ENCODE measurements around the gene PLCB1. TPM values are rescaled to one million over a fixed set of nuclear protein-coding genes. Genes with fewer than 3 reads are reported as not detected.

Gene PLCB1
- total and polyA plus RNA-seq, 2 experiments from 2014 or later: 8.0 to 17.6 TPM

DNA sequence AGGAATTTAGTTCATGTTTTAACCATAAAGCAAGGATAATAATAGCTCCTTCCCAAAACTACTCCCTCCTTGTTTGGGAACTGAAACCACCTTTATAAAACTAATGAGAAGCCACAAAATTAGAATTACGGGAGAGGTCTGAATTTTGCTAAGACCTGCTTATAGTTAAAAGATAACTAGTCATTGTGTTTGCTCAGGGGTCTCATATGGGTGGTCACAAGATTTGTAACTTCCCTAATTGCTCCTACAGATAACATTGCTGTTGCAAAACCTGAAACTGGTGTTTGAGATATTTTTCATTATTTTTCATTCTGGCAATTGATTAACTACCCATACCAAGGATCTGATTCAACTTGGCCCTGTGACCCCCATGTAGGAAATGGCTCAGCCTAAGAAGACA is 782.4 kb downstream of the PLCB1 start:
- Histone ChIP-seq H3K36me3 (no peaks in the 10 kb centered on the region), H3K27ac (no peak overlapping the region), H3K4me3 (no peak overlapping the region), H3K27me3 (no peaks in the 10 kb centered on the region), H3K9me3 (ENCODE audit: low read depth) (no peaks in the 10 kb centered on the region), H3K4me1 (ENCODE audit: low read depth) (no peaks in the 10 kb centered on the region)
- TF ChIP-seq, protein P1, sequence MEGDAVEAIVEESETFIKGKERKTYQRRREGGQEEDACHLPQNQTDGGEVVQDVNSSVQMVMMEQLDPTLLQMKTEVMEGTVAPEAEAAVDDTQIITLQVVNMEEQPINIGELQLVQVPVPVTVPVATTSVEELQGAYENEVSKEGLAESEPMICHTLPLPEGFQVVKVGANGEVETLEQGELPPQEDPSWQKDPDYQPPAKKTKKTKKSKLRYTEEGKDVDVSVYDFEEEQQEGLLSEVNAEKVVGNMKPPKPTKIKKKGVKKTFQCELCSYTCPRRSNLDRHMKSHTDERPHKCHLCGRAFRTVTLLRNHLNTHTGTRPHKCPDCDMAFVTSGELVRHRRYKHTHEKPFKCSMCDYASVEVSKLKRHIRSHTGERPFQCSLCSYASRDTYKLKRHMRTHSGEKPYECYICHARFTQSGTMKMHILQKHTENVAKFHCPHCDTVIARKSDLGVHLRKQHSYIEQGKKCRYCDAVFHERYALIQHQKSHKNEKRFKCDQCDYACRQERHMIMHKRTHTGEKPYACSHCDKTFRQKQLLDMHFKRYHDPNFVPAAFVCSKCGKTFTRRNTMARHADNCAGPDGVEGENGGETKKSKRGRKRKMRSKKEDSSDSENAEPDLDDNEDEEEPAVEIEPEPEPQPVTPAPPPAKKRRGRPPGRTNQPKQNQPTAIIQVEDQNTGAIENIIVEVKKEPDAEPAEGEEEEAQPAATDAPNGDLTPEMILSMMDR (IDR thresholded peaks at IDR 0.05; ENCODE audit: low read depth, low read length): no peak
- DNase-seq (ENCODE audit: low read depth in 1 of 2, low spot score in 1 of 2): no peak

- no peak for DNase-seq (ENCODE audit: low read depth in 1 of 2, low spot score in 1 of 2)
- H3K36me3 ChIP-seq: no peaks in the 10 kb centered on the region
- H3K27ac ChIP-seq: no peak overlapping the region
- H3K27me3 ChIP-seq: no peaks in the 10 kb centered on the region
- no peaks in the 10 kb centered on the region for H3K9me3 ChIP-seq (ENCODE audit: low read depth)
- TF ChIP-seq, protein P1 (IDR thresholded peaks at IDR 0.05; ENCODE audit: low read depth, low read length): no peak
- H3K4me3 ChIP-seq: no peak overlapping the region
- H3K4me1 ChIP-seq (ENCODE audit: low read depth): no peaks in the 10 kb centered on the region
Observed at GRCh38 chr20:8917084-8917483, 785.0 kb downstream of the PLCB1 start.

DNA sequence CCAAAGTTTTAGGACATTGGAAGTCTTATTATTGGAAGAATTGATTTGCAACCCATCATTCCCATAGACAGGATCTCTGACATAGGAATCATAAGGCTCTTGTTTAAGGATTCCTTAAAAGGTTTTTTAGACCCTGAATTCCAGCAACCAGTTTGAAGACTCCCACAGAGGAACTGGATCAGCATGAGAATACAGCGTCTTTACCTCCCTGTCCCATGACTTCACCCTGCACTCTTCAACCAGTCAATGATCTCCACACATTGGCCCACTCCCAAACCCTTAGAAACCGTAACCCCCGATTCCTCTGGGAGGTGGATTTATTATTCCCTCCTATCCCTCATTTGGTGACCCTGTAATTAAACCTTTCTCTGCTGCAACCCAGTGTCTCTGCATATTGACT is 786.1 kb downstream of the PLCB1 start:
- no peak overlapping the region for H3K27ac ChIP-seq
- H3K4me3 ChIP-seq: no peak overlapping the region
- DNase-seq (ENCODE audit: low read depth in 1 of 2, low spot score in 1 of 2): no peak
- H3K27me3 ChIP-seq: no peaks in the 10 kb centered on the region
- no peaks in the 10 kb centered on the region for H3K4me1 ChIP-seq (ENCODE audit: low read depth)
- TF ChIP-seq, protein P1 (IDR thresholded peaks at IDR 0.05; ENCODE audit: low read depth, low read length): no peak
- no peaks in the 10 kb centered on the region for H3K9me3 ChIP-seq (ENCODE audit: low read depth)
- no peaks in the 10 kb centered on the region for H3K36me3 ChIP-seq

GRCh38 chr20:8924539-8924938 is 792.5 kb downstream of the PLCB1 start:
- H3K4me1 ChIP-seq (ENCODE audit: low read depth): peaks cover 4% of the 10 kb centered on the region
- TF ChIP-seq, protein P1 (IDR thresholded peaks at IDR 0.05; ENCODE audit: low read depth, low read length): no peak
- no peak overlapping the region for H3K4me3 ChIP-seq
- no peaks in the 10 kb centered on the region for H3K9me3 ChIP-seq (ENCODE audit: low read depth)
- no peaks in the 10 kb centered on the region for H3K36me3 ChIP-seq
- no peaks in the 10 kb centered on the region for H3K27me3 ChIP-seq
- H3K27ac ChIP-seq: no peak overlapping the region
- no peak for DNase-seq (ENCODE audit: low read depth in 1 of 2, low spot score in 1 of 2)

DNA sequence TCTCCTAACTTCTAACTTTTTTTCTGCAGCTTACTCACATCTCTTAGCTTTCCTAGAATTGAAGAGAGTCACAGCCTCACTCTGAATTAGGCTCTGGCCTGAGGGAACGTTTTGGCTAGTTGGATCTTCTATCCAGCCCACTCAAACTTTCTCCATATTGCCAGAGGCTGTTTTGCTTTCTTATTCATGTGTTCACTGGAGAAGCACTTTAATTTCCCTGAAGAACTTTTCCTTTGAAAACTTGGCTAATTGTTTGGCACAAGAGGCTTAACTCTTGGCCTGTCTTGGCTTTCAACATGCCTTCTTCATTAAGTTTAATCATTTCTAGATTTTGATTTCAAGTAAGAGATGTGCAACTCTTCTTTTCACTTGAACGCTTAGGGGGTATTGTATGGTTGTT is 798.7 kb downstream of the PLCB1 start:
- no peak overlapping the region for H3K4me3 ChIP-seq
- H3K4me1 ChIP-seq (ENCODE audit: low read depth): peaks cover 17% of the 10 kb centered on the region
- H3K27me3 ChIP-seq: no peaks in the 10 kb centered on the region
- H3K9me3 ChIP-seq (ENCODE audit: low read depth): no peaks in the 10 kb centered on the region
- no peak for DNase-seq (ENCODE audit: low read depth in 1 of 2, low spot score in 1 of 2)
- H3K36me3 ChIP-seq: no peaks in the 10 kb centered on the region
- TF ChIP-seq, protein P1 (IDR thresholded peaks at IDR 0.05; ENCODE audit: low read depth, low read length): no peak
- no peak overlapping the region for H3K27ac ChIP-seq
